Parathyroid adenoma (tissue), 2 donors: ENCODE data around the gene SNX8.

Source experiments
- H2AFZ ChIP-seq: fragments of 300-600 bp; sonication (generic); one replicate; pipeline ENCODE4 v1.7.0; 2017; ENCODE audit warnings: antibody characterized with exemption, mild to moderate bottlenecking
- H3K27ac ChIP-seq: fragments of 300-600 bp; sonication (generic); one replicate; pipeline ENCODE4 v1.7.0; 2017
- H3K27me3 ChIP-seq: fragments of 300-600 bp; sonication (generic); one replicate; pipeline ENCODE4 v1.7.0; 2017; ENCODE audit warnings: low read length; ENCODE audit not compliant: control insufficient read depth, insufficient read depth
- H3K36me3 ChIP-seq: fragments of 300-600 bp; sonication (generic); one replicate; pipeline ENCODE4 v1.7.0; 2017; ENCODE audit warnings: low read length; ENCODE audit not compliant: control insufficient read depth, insufficient read depth
- H3K4me1 ChIP-seq: fragments of 300-600 bp; sonication (generic); one replicate; pipeline ENCODE4 v1.7.0; 2017; ENCODE audit warnings: control low read depth
- H3K4me2 ChIP-seq: fragments of 300-600 bp; sonication (generic); one replicate; pipeline ENCODE4 v1.7.0; 2017; ENCODE audit warnings: low read length
- H3K4me3 ChIP-seq: fragments of 300-600 bp; sonication (generic); one replicate; pipeline ENCODE4 v1.7.0; 2017; ENCODE audit warnings: low read depth, low read length
- H3K79me2 ChIP-seq: fragments of 300-600 bp; sonication (generic); one replicate; pipeline ENCODE4 v1.7.0; 2017; ENCODE audit warnings: control low read depth
- H3K9ac ChIP-seq: fragments of 300-600 bp; sonication (generic); one replicate; pipeline ENCODE4 v1.7.0; 2017; ENCODE audit warnings: mild to moderate bottlenecking
- H3K9me3 ChIP-seq: fragments of 300-600 bp; sonication (generic); one replicate; pipeline ENCODE4 v1.7.0; 2017; ENCODE audit warnings: low read length; ENCODE audit not compliant: control insufficient read depth
- TF ChIP-seq, protein P1 (sequence below): fragments of 300-600 bp; sonication (generic); IDR thresholded peaks from one replicate; pipeline ENCODE4 v1.7.0; 2017; ENCODE audit warnings: antibody characterized with exemption, mild to moderate bottlenecking
- donor health status: primary hyperparathyroidism.

The SNX8 gene

DNA sequence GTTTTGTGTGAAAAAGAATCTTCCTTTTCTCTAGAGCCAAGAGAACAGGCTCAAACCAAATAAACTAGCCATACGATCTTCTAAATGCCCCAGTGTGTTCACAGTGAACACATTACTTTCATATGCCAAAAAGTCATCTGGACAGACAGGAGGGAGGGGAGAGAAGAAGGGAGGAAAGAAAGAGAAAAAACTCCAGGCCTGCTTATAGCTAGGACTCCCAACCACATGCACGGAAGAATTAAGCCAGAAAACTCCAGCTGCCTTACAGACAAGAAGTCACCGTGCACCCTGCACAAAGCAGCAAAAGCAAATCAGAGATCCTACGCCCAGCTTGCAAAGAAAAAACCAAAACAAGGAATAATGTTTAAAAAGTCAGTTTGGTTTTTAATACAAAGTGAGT lies 34.3 kb downstream of the SNX8 start:
- Histone ChIP-seq H3K4me2 (no peak overlapping the region), H3K9ac (no peak overlapping the region), H3K4me1 (no peaks in the 10 kb centered on the region), H3K27me3 (no peaks in the 10 kb centered on the region), H3K4me3 (no peak overlapping the region), H3K36me3 (no peaks in the 10 kb centered on the region), H3K79me2 (no peaks in the 10 kb centered on the region), H2AFZ (no peak overlapping the region), H3K27ac (no peak overlapping the region), H3K9me3 (no peaks in the 10 kb centered on the region)
- TF ChIP-seq, protein P1, sequence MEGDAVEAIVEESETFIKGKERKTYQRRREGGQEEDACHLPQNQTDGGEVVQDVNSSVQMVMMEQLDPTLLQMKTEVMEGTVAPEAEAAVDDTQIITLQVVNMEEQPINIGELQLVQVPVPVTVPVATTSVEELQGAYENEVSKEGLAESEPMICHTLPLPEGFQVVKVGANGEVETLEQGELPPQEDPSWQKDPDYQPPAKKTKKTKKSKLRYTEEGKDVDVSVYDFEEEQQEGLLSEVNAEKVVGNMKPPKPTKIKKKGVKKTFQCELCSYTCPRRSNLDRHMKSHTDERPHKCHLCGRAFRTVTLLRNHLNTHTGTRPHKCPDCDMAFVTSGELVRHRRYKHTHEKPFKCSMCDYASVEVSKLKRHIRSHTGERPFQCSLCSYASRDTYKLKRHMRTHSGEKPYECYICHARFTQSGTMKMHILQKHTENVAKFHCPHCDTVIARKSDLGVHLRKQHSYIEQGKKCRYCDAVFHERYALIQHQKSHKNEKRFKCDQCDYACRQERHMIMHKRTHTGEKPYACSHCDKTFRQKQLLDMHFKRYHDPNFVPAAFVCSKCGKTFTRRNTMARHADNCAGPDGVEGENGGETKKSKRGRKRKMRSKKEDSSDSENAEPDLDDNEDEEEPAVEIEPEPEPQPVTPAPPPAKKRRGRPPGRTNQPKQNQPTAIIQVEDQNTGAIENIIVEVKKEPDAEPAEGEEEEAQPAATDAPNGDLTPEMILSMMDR, result no peak

DNA sequence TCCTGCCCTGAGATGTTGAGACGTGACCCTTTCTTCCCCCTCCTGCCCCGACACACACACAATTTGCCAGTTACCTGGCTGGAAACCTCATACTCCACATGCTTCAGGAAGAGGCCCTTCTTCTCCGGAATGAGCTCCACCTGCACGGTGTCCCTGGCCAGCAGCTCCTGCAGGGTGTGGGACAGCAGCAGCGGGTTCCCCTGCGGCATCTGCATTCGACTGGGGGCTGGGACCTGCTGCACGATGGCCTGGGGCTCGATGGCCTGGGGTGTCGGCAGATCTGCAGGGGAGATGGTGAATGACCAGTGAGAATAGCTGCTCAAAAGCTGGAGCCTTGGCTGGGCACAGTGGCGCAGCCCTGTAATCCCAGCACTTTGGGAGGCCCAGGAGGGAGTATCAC lies 36.2 kb downstream of the SNX8 start:
- H3K4me3 ChIP-seq, result no peak overlapping the region
- H3K27me3 ChIP-seq, result no peaks in the 10 kb centered on the region
- no peak overlapping the region for H2AFZ ChIP-seq
- no peak overlapping the region for H3K4me2 ChIP-seq
- no peaks in the 10 kb centered on the region for H3K79me2 ChIP-seq
- H3K27ac ChIP-seq, result no peak overlapping the region
- H3K4me1 ChIP-seq, result no peaks in the 10 kb centered on the region
- TF ChIP-seq, protein P1, result no peak
- H3K36me3 ChIP-seq, result no peaks in the 10 kb centered on the region
- H3K9ac ChIP-seq, result no peak overlapping the region
- H3K9me3 ChIP-seq, result no peaks in the 10 kb centered on the region

DNA sequence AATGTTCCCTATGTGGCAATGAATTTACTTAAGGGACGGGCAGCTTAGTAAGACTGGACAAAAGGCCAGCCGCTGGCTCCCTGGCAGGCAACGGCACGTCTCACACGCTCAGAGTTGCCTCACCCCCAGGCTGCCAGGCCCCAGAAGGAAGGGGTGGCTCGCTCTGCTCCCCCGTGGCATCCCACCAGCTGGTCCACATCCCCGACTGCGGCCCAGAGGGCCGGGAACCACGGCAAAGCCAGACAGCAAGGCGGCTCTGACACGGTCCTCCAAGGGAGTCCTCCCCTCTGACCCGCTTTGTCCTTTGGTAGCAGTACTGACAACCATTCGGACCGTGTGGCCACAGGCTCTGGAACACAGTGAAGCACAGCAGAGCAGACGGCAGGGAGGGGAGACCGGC lies 38.1 kb downstream of the SNX8 start:
- H3K36me3 ChIP-seq, result no peaks in the 10 kb centered on the region

GRCh38 chr7:2275101-2275500 lies 39.1 kb downstream of the SNX8 start:
- no peaks in the 10 kb centered on the region for H3K9me3 ChIP-seq
- H3K79me2 ChIP-seq, result no peaks in the 10 kb centered on the region
- H3K27me3 ChIP-seq, result no peaks in the 10 kb centered on the region
- TF ChIP-seq, protein P1, result no peak
- no peaks in the 10 kb centered on the region for H3K36me3 ChIP-seq
- H3K4me2 ChIP-seq, result no peak overlapping the region
- no peak overlapping the region for H3K27ac ChIP-seq
- H3K4me1 ChIP-seq, result no peaks in the 10 kb centered on the region
- H2AFZ ChIP-seq, result no peak overlapping the region
- H3K4me3 ChIP-seq, result no peak overlapping the region
- no peak overlapping the region for H3K9ac ChIP-seq

More for the DNA sequence above, 38.1 kb downstream of the SNX8 start:
- H2AFZ ChIP-seq, result no peak overlapping the region
- H3K4me2 ChIP-seq, result no peak overlapping the region
- TF ChIP-seq, protein P1, result no peak
- no peaks in the 10 kb centered on the region for H3K27me3 ChIP-seq
- H3K4me1 ChIP-seq, result no peaks in the 10 kb centered on the region
- H3K4me3 ChIP-seq, result no peak overlapping the region
- no peaks in the 10 kb centered on the region for H3K79me2 ChIP-seq
- H3K27ac ChIP-seq, result no peak overlapping the region
- no peaks in the 10 kb centered on the region for H3K9me3 ChIP-seq
- H3K9ac ChIP-seq, result no peak overlapping the region

DNA sequence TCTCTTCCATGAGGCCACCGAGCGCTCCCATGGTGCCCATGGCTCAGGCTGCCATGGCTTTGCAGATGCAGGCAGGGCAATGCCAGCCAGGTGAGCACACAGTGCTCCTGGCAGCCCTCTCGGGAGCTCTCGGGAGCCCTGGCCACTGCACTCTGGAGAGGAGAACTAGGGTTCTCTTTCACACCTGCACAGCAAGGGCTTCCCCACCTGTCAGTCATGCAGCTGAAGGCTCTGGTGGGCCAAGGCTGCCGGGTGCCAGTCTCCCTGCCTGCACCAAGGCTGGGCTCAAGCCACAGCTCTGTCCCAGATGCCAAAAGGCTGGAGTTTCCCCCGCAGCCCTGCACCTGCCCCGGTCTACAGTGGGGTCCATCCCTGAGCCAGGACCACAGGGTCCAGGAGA lies 39.6 kb downstream of the SNX8 start:
- Histone ChIP-seq H3K9me3 (no peaks in the 10 kb centered on the region), H3K4me3 (no peak overlapping the region), H3K36me3 (no peaks in the 10 kb centered on the region), H3K27me3 (no peaks in the 10 kb centered on the region), H3K4me1 (no peaks in the 10 kb centered on the region), H3K9ac (no peak overlapping the region), H3K4me2 (no peak overlapping the region), H2AFZ (no peak overlapping the region), H3K27ac (no peak overlapping the region), H3K79me2 (no peaks in the 10 kb centered on the region)
- TF ChIP-seq, protein P1, result no peak
